ENCODE measurements around the gene PADI3. TPM values are rescaled to one million over a fixed set of nuclear protein-coding genes. Genes with fewer than 3 reads are reported as not detected.
A peak's percentile ranks its signal among the peaks of the same experiment; 100 is the strongest.

Gene PADI3
- total and polyA plus RNA-seq, 2 of the 4 experiments (the other 2 are of a cell fraction) = not detected

DNA sequence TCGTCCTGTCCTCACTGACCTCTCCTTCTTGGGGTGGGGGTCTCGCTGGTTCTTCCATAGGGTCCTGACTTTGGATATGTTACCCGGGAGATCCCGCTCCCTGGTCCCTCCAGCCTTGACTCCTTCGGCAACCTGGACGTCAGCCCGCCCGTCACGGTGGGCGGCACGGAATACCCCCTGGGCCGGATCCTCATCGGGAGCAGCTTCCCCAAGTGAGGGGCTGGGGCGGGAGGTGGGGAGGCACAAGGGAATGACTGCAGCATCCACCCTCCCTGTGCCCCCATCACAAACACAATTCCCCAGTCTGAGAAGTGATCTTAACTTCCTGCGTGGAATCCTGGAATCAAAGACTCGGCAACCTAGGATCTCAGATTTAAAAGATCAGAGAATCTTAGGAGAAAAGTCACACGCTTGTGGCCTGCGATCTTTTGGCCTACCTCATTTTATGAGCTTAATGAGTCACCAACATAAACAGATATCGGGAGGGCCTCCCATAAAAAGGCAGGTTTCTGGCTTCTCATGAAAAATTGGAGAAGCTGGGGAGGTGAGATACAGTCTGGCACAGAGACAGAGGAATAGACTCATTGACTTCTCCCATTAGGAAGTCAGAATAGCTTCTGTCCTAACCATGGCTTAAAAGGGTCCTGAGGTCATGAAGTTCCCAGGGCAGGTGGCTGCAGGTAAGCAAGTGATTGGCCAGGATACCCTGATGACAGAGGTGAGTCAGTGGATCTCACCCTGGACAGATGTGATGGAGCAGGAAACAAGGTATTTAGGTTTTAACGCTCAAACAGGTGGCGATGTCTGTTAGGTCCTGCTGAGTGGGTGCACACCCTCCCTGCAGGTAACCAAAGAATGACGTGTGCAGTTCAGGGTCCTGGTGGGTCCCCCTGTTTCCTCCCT is 15.9 kb upstream of the PADI3 start:
- Histone ChIP-seq H2BK5ac (ENCODE audit: low read depth, low read length, poor library complexity, severe bottlenecking) (peak overlapping the region; percentile 98), H3K4ac (ENCODE audit: low read depth, low read length) (peak overlapping the region; percentile 98), H3K18ac (ENCODE audit: low read depth, low read length) (peak overlapping the region; percentile 77), H2BK120ac (ENCODE audit: low read depth, low read length) (peak overlapping the region; percentile 97), H3K56ac (ENCODE audit: extremely low read depth, insufficient read depth, low read length) (peak overlapping the region; percentile 44; the same call in 1 of the 2 replicates), H3K36me3 (ENCODE audit: control insufficient read depth, insufficient read depth, low read length) (no peaks in the 10 kb centered on the region), H4K20me1 (ENCODE audit: insufficient read depth, low read length) (0 out of 2 replicates have a peak, but pooled peaks cover 3% of the 10 kb centered on the region), H2BK20ac (ENCODE audit: low read depth, low read length) (peak overlapping the region; percentile 97), H2AK5ac (ENCODE audit: low read depth, low read length) (peak overlapping the region; percentile 92), H3K9me1 (ENCODE audit: insufficient read depth, low read length) (peaks cover 9% of the 10 kb centered on the region), H3K4me1 (ENCODE audit: control insufficient read depth, insufficient read depth, low read length) (peaks cover 13% of the 10 kb centered on the region), H3K9me3 (ENCODE audit: control insufficient read depth, insufficient read depth, low read length) (no peaks in the 10 kb centered on the region), H2BK15ac (ENCODE audit: low read depth, low read length) (peak overlapping the region; percentile 84), H4K8ac (ENCODE audit: low read depth in 2 of 2, low read length in 2 of 2) (peak overlapping the region; percentile 33 to 88), H3K27me3 (ENCODE audit: control insufficient read depth, insufficient read depth, low read length) (no peaks in the 10 kb centered on the region), H3K9ac (ENCODE audit: low read depth, low read length) (peak overlapping the region; percentile 35; the same call in 1 of the 2 replicates), H3K4me3 (ENCODE audit: insufficient read depth, low read depth, low read length) (no peak overlapping the region), H4K91ac (ENCODE audit: insufficient read depth, low read depth, low read length) (peak overlapping the region; percentile 96), H3K14ac (replicated peaks; ENCODE audit: low read depth, low read length) (peak overlapping the region; percentile 89), H3K4me2 (ENCODE audit: low read depth, low read length) (peak overlapping the region; percentile 79), H2AFZ (replicated peaks; ENCODE audit: low read length, poor library complexity) (peak overlapping the region; percentile 65), H3K23ac (ENCODE audit: low read depth, low read length) (peak overlapping the region; percentile 69), H2AK9ac (replicated peaks; ENCODE audit: low read depth, low read length, poor library complexity) (peak overlapping the region; percentile 95), H3K79me1 (ENCODE audit: low read depth in 1 of 2, low read length in 2 of 2) (no peaks in the 10 kb centered on the region), H3K27ac (ENCODE audit: insufficient read depth, low read length) (peak overlapping the region; percentile 84), H4K5ac (ENCODE audit: low read depth, low read length) (peak overlapping the region; percentile 77)
- TF ChIP-seq BHLHE40 (IDR thresholded peaks at IDR 0.05; ENCODE audit: low read depth, low read length) (peak; percentile 30; the same call in 1 of the 2 replicates), POLR2A (IDR thresholded peaks at IDR 0.05; ENCODE audit: low read depth, low read length) (no peak), CHD1 (IDR thresholded peaks at IDR 0.05; ENCODE audit: low read depth, low read length) (no peak), RCOR1 (IDR thresholded peaks at IDR 0.05; ENCODE audit: insufficient replicate concordance, low read length) (no peak), CEBPB (IDR thresholded peaks at IDR 0.05; ENCODE audit: low read depth, low read length) (no peak), MAZ (IDR thresholded peaks at IDR 0.05; ENCODE audit: borderline replicate concordance, low read depth, low read length) (no peak), FOS (IDR thresholded peaks at IDR 0.05; ENCODE audit: low read depth, low read length) (peak; percentile 91)
- TF ChIP-seq, protein P1, sequence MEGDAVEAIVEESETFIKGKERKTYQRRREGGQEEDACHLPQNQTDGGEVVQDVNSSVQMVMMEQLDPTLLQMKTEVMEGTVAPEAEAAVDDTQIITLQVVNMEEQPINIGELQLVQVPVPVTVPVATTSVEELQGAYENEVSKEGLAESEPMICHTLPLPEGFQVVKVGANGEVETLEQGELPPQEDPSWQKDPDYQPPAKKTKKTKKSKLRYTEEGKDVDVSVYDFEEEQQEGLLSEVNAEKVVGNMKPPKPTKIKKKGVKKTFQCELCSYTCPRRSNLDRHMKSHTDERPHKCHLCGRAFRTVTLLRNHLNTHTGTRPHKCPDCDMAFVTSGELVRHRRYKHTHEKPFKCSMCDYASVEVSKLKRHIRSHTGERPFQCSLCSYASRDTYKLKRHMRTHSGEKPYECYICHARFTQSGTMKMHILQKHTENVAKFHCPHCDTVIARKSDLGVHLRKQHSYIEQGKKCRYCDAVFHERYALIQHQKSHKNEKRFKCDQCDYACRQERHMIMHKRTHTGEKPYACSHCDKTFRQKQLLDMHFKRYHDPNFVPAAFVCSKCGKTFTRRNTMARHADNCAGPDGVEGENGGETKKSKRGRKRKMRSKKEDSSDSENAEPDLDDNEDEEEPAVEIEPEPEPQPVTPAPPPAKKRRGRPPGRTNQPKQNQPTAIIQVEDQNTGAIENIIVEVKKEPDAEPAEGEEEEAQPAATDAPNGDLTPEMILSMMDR (conservative IDR thresholded peaks at IDR 0.05; ENCODE audit: low read depth, low read length) = no peak
- ChIA-PET CTCF (interaction anchor here (1.0 to 3.0 kb wide), 2 partner anchors 108 to 109 kb away, joined by 3 to 22 read pairs; no protein-coding TSS in a partner anchor), POLR2A (ENCODE audit: unreplicated experiment) (interaction anchor here (0.8 kb wide), 1 partner anchor 43 kb away, joined by 3 read pairs; no protein-coding TSS in a partner anchor)
- DNase-seq (peak; percentile 91), ATAC-seq (ENCODE audit: low read depth) (peak; percentile 30)
- 69% methylated on average over 3 of the region's 22 CpGs; no CpG with 5 or more reads in 1 of the 2 experiments for WGBS, 2 experiments (ENCODE audit: extremely low coverage in 2 of 2, insufficient read length in 1 of 2)
- intact Hi-C loops (cut with micrococcal nuclease) = loop anchor here (1.0 kb wide), 1 partner anchor 65 kb away; no protein-coding TSS in a partner anchor
- in situ Hi-C loops (cut with MboI; ENCODE audit: low sequenced_read_pairs) = loop anchor here (5.0 kb wide), 1 partner anchor 176 kb away; no protein-coding TSS in a partner anchor
- dilution Hi-C loops (cut with HindIII; ENCODE audit: low sequenced_read_pairs, unreplicated experiment) = no loop called here
- BruUV-seq (replicated peaks) = no TSS peak
